A673 (cell line): ENCODE results near the gene DMP1.

Experiments
- EZH2 ChIP-seq: fragments of 200-600 bp; sonication (generic); IDR thresholded peaks from 2 replicates; pipeline ENCODE4 v1.6.1; 2017; ENCODE audit warnings: borderline replicate concordance, low read depth, mild to moderate bottlenecking, mixed read lengths, antibody characterized with exemption, low read length; ENCODE audit not compliant: poor library complexity, severe bottlenecking
- TF ChIP-seq, protein P1 (sequence below): fragments of 300-800, 200-600 bp; sonication (generic); conservative IDR thresholded peaks from 2 replicates; pipeline ENCODE4 v1.5.1; 2017; ENCODE audit warnings: low read depth, mild to moderate bottlenecking, antibody characterized with exemption, low read length, moderate library complexity, mixed read lengths

DNA sequence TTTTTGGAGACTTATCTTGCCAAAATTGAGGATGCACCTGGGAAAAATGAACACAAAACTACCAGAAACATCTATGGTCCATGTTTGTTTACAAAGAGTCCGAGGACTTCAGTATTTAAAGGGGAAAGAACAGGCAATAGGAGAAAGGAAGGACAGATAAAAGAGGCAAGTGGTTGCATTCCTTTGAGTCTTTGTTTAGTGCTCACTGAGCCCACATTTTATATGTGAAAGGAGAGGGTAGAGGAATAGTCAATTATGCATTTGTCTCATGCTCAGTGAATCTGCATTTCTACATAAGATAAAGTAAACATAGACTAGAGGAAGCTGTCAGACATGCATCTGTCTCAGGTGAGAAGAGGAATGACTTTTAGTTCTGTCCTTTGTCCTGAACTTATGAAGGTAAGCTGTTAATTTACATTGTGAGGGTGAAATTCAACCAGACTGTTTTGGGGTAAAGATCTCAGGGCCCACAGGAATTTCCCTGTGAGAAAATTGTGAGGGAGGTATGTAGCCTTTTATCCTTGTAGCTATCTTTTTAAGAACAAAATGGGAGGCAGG lies 4.5 kb downstream of the DMP1 start:
- TF ChIP-seq EZH2 = no peak
- TF ChIP-seq, protein P1, sequence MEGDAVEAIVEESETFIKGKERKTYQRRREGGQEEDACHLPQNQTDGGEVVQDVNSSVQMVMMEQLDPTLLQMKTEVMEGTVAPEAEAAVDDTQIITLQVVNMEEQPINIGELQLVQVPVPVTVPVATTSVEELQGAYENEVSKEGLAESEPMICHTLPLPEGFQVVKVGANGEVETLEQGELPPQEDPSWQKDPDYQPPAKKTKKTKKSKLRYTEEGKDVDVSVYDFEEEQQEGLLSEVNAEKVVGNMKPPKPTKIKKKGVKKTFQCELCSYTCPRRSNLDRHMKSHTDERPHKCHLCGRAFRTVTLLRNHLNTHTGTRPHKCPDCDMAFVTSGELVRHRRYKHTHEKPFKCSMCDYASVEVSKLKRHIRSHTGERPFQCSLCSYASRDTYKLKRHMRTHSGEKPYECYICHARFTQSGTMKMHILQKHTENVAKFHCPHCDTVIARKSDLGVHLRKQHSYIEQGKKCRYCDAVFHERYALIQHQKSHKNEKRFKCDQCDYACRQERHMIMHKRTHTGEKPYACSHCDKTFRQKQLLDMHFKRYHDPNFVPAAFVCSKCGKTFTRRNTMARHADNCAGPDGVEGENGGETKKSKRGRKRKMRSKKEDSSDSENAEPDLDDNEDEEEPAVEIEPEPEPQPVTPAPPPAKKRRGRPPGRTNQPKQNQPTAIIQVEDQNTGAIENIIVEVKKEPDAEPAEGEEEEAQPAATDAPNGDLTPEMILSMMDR = no peak
